Transverse colon (tissue), 4 donors: ENCODE results near the gene NOC2L.

ENCODE experiments used
- EP300 ChIP-seq: sonication (generic); formaldehyde crosslinking; IDR thresholded peaks from one replicate; pipeline ENCODE4 v1.6.1; 2017; ENCODE audit warnings: antibody characterized with exemption, low read depth
- POLR2A ChIP-seq: fragments of 450-650 bp; IDR thresholded peaks from one replicate; pipeline ENCODE4 v1.6.1; 2016; ENCODE audit warnings: antibody characterized with exemption, mild to moderate bottlenecking, moderate library complexity
- POLR2AphosphoS5 ChIP-seq, 3 donors: sonication (generic); formaldehyde crosslinking; IDR thresholded peaks; one replicate each; pipeline ENCODE4 v1.6.1; 2016; ENCODE audit warnings: antibody characterized with exemption in 3 of 3
- TF ChIP-seq, protein P1 (sequence below), 5 experiments: fragments of 200-600 bp in 3 of 5; fragments of 450-650 bp in 2 of 5; sonication (generic) in 3 of 5; IDR thresholded peaks; 1 replicate in 2 of 5; 2 replicates in 3 of 5; pipeline ENCODE4 v1.5.1; 2016 to 2017; ENCODE audit warnings: antibody characterized with exemption in 5 of 5, inconsistent platforms in 3 of 5, mild to moderate bottlenecking in 2 of 5, moderate library complexity in 1 of 5

DNA sequence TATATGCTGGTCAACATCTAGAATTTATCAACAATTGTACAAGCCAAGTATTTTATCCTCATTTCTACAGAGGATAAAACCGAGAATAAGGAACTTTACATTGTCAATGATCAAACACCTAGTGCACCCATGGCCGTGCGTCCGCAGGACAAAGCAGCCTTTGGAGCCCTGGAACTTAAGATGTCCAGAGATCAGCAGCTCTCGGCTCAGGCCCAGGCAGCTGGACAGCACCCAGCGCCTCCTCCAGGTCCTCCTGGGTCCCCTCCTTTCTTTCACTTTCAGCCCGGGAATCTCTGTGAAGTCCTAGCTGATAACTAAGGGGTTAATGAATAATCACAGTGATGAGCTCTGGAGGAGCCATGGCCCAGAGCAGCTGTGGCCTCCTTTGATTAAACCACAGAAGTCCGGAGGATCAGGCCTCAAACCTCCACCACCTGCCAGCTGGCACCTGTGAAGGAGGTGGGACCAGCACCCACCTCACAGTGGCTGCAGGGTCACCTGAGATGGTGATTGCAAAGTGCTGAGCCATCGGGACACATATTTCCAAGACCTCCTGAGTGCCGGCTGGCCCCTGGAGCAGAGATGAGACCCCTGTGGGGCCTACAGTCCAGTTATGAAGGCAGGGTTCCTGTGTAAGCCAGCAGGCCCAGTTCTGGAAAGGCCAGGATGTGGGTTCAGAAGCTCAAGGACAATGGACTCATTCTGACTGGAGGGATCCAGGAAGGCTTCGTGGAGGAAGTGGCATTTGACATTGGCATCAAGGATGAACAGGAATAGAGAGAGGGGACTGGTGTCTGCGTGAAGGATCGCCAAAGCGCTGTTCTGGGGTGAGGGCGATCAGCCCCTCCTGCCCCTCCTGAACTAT is 46.9 kb downstream of the NOC2L start:
- TF ChIP-seq, protein P1, sequence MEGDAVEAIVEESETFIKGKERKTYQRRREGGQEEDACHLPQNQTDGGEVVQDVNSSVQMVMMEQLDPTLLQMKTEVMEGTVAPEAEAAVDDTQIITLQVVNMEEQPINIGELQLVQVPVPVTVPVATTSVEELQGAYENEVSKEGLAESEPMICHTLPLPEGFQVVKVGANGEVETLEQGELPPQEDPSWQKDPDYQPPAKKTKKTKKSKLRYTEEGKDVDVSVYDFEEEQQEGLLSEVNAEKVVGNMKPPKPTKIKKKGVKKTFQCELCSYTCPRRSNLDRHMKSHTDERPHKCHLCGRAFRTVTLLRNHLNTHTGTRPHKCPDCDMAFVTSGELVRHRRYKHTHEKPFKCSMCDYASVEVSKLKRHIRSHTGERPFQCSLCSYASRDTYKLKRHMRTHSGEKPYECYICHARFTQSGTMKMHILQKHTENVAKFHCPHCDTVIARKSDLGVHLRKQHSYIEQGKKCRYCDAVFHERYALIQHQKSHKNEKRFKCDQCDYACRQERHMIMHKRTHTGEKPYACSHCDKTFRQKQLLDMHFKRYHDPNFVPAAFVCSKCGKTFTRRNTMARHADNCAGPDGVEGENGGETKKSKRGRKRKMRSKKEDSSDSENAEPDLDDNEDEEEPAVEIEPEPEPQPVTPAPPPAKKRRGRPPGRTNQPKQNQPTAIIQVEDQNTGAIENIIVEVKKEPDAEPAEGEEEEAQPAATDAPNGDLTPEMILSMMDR (IDR thresholded peaks at IDR 0.05) = no peak
- TF ChIP-seq POLR2A = no peak
- no peak for TF ChIP-seq EP300
- TF ChIP-seq POLR2AphosphoS5 (IDR thresholded peaks at IDR 0.05) = no peak
